ENCODE measurements around the gene MAP2K1. TPM values are rescaled to one million over a fixed set of nuclear protein-coding genes. Genes with fewer than 3 reads are reported as not detected.

MAP2K1 gene
- total RNA-seq, 2 experiments from 2014 or later: 33.8 to 34.7 TPM

DNA sequence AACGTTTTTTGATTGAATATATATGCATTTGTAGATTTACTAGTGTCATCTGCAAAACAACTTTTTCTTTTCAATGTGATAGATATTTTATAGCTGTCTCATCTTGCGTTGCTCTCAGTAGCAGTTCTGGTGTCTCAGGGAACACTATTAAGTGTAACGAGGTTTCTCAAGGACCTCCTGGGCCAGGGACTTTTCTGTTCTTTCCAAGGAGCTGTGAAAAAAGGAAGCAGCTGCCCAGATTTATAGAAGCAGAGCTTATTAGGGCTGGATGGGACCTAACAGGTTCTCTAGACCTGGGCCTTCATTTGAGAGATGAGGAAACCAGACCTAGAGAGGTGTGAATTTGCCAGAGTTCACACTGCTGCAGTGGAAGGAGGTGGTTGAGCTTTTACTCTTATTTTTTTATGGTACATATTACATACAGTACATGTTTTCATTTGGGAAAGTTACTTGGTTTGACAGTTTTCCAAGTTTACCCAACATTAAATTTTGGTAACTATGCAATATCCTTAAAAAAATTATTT lies 16.1 kb downstream of the MAP2K1 start:
- no peak overlapping the region for H3K27ac ChIP-seq (ENCODE audit: low read depth in 1 of 2, low read length in 2 of 2)
- Mint-ChIP-seq H3K4me1 (ENCODE audit: low read depth) (peaks cover 85% of the 10 kb centered on the region), H3K27me3 (no peaks in the 10 kb centered on the region), H3K27ac (peak overlapping the region; percentile 79), H3K4me3 (peak overlapping the region; percentile 35), H3K9me3 (no peaks in the 10 kb centered on the region), H3K36me3 (ENCODE audit: low read depth) (peaks cover 16% of the 10 kb centered on the region)
- TF ChIP-seq, protein P1, sequence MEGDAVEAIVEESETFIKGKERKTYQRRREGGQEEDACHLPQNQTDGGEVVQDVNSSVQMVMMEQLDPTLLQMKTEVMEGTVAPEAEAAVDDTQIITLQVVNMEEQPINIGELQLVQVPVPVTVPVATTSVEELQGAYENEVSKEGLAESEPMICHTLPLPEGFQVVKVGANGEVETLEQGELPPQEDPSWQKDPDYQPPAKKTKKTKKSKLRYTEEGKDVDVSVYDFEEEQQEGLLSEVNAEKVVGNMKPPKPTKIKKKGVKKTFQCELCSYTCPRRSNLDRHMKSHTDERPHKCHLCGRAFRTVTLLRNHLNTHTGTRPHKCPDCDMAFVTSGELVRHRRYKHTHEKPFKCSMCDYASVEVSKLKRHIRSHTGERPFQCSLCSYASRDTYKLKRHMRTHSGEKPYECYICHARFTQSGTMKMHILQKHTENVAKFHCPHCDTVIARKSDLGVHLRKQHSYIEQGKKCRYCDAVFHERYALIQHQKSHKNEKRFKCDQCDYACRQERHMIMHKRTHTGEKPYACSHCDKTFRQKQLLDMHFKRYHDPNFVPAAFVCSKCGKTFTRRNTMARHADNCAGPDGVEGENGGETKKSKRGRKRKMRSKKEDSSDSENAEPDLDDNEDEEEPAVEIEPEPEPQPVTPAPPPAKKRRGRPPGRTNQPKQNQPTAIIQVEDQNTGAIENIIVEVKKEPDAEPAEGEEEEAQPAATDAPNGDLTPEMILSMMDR (IDR thresholded peaks at IDR 0.05): no peak
- intact Hi-C loops (cut with DNase I, micrococcal nuclease): loop anchor here in 1 of 2 experiments (2.0 to 5.0 kb wide), 2 partner anchors 16 to 46 kb away; partner anchors contain the start of genes MAP2K1 and TIPIN
- no peak overlapping the region for H3K4me3 ChIP-seq (ENCODE audit: low read length)
- peaks cover 55% of the 10 kb centered on the region for H3K4me1 ChIP-seq (ENCODE audit: insufficient read depth, low read length)
- no peak for DNase-seq
- no peak for ATAC-seq (ENCODE audit: poor library complexity)
- H3K9me3 ChIP-seq (ENCODE audit: control insufficient read depth in 1 of 2, insufficient read depth in 1 of 2, low read length in 2 of 2): no peaks in the 10 kb centered on the region
- POLR2A ChIA-PET: interaction anchor here (0.5 to 2.1 kb wide), 8 partner anchors 9 to 96 kb away, joined by 3 to 11 read pairs (median 4); partner anchors contain the start of genes MAP2K1 and SNAPC5
- no peaks in the 10 kb centered on the region for H3K27me3 ChIP-seq (ENCODE audit: control insufficient read depth in 1 of 2, insufficient read depth in 2 of 2, low read length in 2 of 2)
- H3K36me3 ChIP-seq (ENCODE audit: insufficient read depth, low read length): peaks cover 9% of the 10 kb centered on the region
- CTCF ChIA-PET: interaction anchor here (0.7 to 5.8 kb wide), 6 partner anchors 10 to 95 kb away, joined by 3 to 34 read pairs (median 6); partner anchors contain the start of genes MAP2K1 and SNAPC5

GRCh38 chr15:66403323-66403722 lies 16.6 kb downstream of the MAP2K1 start:
- Mint-ChIP-seq H3K27ac (peak overlapping the region; percentile 79), H3K27me3 (no peaks in the 10 kb centered on the region), H3K9me3 (no peaks in the 10 kb centered on the region), H3K4me1 (ENCODE audit: low read depth) (peaks cover 85% of the 10 kb centered on the region), H3K4me3 (no peak overlapping the region), H3K36me3 (ENCODE audit: low read depth) (peaks cover 13% of the 10 kb centered on the region)
- CTCF ChIA-PET: interaction anchor here (1.0 to 5.8 kb wide), 5 partner anchors 10 to 95 kb away, joined by 3 to 34 read pairs (median 7); partner anchors contain the start of genes MAP2K1 and SNAPC5
- DNase-seq: no peak
- no peak for ATAC-seq (ENCODE audit: poor library complexity)
- no peak overlapping the region for H3K4me3 ChIP-seq (ENCODE audit: low read length)
- intact Hi-C loops (cut with DNase I, micrococcal nuclease): loop anchor here in 1 of 2 experiments (2.0 to 5.0 kb wide), 2 partner anchors 17 to 46 kb away; partner anchors contain the start of genes MAP2K1 and TIPIN
- H3K36me3 ChIP-seq (ENCODE audit: insufficient read depth, low read length): peaks cover 7% of the 10 kb centered on the region
- no peaks in the 10 kb centered on the region for H3K9me3 ChIP-seq (ENCODE audit: control insufficient read depth in 1 of 2, insufficient read depth in 1 of 2, low read length in 2 of 2)
- no peaks in the 10 kb centered on the region for H3K27me3 ChIP-seq (ENCODE audit: control insufficient read depth in 1 of 2, insufficient read depth in 2 of 2, low read length in 2 of 2)
- POLR2A ChIA-PET: interaction anchor here (0.6 to 1.9 kb wide), 6 partner anchors 9 to 101 kb away, joined by 3 to 11 read pairs (median 4); partner anchors contain the start of genes MAP2K1, RPL4 and ZWILCH
- peaks cover 55% of the 10 kb centered on the region for H3K4me1 ChIP-seq (ENCODE audit: insufficient read depth, low read length)
- no peak overlapping the region for H3K27ac ChIP-seq (ENCODE audit: low read depth in 1 of 2, low read length in 2 of 2)
- TF ChIP-seq, protein P1 (IDR thresholded peaks at IDR 0.05): no peak

- Mint-ChIP-seq H3K4me1 (ENCODE audit: low read depth) (peaks cover 92% of the 10 kb centered on the region), H3K36me3 (ENCODE audit: low read depth) (peaks cover 11% of the 10 kb centered on the region), H3K27ac (peak overlapping the region; percentile 70), H3K4me3 (peak overlapping the region; percentile 85), H3K27me3 (no peaks in the 10 kb centered on the region), H3K9me3 (no peaks in the 10 kb centered on the region)
- no peaks in the 10 kb centered on the region for H3K9me3 ChIP-seq (ENCODE audit: control insufficient read depth in 1 of 2, insufficient read depth in 1 of 2, low read length in 2 of 2)
- no peak overlapping the region for H3K4me3 ChIP-seq (ENCODE audit: low read length)
- CTCF ChIA-PET: interaction anchor here (0.8 to 5.8 kb wide), 6 partner anchors 9 to 94 kb away, joined by 3 to 34 read pairs (median 6); partner anchors contain the start of genes MAP2K1 and SNAPC5
- ATAC-seq (ENCODE audit: poor library complexity) (no peak), DNase-seq (no peak)
- no peaks in the 10 kb centered on the region for H3K27me3 ChIP-seq (ENCODE audit: control insufficient read depth in 1 of 2, insufficient read depth in 2 of 2, low read length in 2 of 2)
- intact Hi-C loops (cut with DNase I, micrococcal nuclease): loop anchor here in 1 of 2 experiments (5.0 kb wide), 1 partner anchor 47 kb away; the partner anchor contains the start of gene TIPIN
- TF ChIP-seq, protein P1 (IDR thresholded peaks at IDR 0.05): no peak
- H3K4me1 ChIP-seq (ENCODE audit: insufficient read depth, low read length): peaks cover 62% of the 10 kb centered on the region
- peaks cover 3% of the 10 kb centered on the region for H3K36me3 ChIP-seq (ENCODE audit: insufficient read depth, low read length)
- POLR2A ChIA-PET: interaction anchor here (0.6 to 1.9 kb wide), 7 partner anchors 8 to 1752 kb away, joined by 3 to 11 read pairs (median 3); partner anchors contain the start of genes RPL4 and ZWILCH
- no peak overlapping the region for H3K27ac ChIP-seq (ENCODE audit: low read depth in 1 of 2, low read length in 2 of 2)
Measured at GRCh38 chr15:66404122-66404521, 17.4 kb downstream of the MAP2K1 start.

All from CD4-positive, alpha-beta T cell (primary cell).